ENCODE results near the gene NID2. TPM values are rescaled to one million over a fixed set of nuclear protein-coding genes. Genes with fewer than 3 reads are reported as not detected.

Gene NID2
- total and polyA plus RNA-seq, 3 donors from 2014 or later: 5.3 to 10.6 (median 8.1) TPM

DNA sequence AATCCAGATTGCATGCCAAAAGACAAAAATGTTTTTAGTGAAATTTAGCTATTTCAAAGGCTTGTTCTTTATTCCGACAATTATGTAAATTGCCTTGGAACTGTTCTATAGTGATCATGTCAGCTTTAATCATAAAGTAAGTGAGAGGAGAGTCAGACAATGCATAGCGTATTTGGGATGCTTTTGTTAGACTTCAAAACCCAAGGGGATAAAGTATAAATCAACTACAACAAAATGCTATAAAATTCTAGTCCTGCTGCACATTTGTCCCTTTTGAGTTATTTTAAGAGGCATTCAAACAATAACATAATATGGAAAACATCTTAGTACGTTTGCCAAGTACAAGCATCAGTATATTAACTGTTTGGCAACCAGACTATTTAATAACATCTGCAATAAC is 68.2 kb downstream of the NID2 start:
- Histone ChIP-seq H3K9me3 (no peaks in the 10 kb centered on the region), H3K36me3 (ENCODE audit: low read depth, missing control alignments) (no peaks in the 10 kb centered on the region), H3K27me3 (no peaks in the 10 kb centered on the region), H3K4me1 (peaks cover 16% of the 10 kb centered on the region), H3K4me3 (no peak overlapping the region), H3K27ac (no peak overlapping the region)
- no peak for DNase-seq
- no peak for TF ChIP-seq CTCF (IDR thresholded peaks at IDR 0.05)
- intact Hi-C loops (cut with DNase I; ENCODE audit: low total_unique reads): no loop called here
- WGBS, 2 donors: 77 to 86% methylated on average over 3 of the region's 3 CpGs

DNA sequence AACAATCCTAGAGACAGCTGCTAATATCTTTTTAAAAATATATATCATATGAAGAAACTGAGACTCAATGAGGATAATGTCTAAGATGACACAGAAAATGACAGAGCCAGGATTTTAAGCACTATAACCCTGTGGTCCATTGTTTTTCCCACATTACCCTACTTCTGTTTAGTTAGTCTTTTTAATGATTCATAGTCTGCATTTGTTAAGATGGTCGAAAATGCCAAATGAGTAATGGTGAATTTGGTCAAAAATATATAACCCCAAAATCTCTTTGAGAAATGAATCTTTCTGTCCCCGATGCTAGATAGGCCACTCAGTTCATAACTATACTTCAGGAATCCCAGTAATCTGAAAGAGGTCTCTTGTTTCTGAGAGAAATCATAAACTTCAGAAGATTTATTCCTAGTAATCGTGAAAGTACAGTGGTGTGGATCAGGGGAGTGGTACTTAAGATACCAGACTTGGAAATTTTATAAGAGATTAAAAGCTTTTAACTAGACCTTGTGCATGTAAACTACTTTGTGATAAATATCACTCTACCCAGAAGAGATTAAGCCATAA is 68.8 kb downstream of the NID2 start:
- Histone ChIP-seq H3K9me3 (no peaks in the 10 kb centered on the region), H3K4me3 (no peak overlapping the region), H3K36me3 (ENCODE audit: low read depth, missing control alignments) (no peaks in the 10 kb centered on the region), H3K27me3 (no peaks in the 10 kb centered on the region), H3K27ac (no peak overlapping the region), H3K4me1 (peaks cover 16% of the 10 kb centered on the region)
- WGBS, 2 donors: 73 to 80% methylated on average over 3 of the region's 3 CpGs
- no peak for DNase-seq
- TF ChIP-seq POLR2A (IDR thresholded peaks at IDR 0.05): no peak
- TF ChIP-seq CTCF (IDR thresholded peaks at IDR 0.05): no peak
- intact Hi-C loops (cut with DNase I; ENCODE audit: low total_unique reads): no loop called here

DNA sequence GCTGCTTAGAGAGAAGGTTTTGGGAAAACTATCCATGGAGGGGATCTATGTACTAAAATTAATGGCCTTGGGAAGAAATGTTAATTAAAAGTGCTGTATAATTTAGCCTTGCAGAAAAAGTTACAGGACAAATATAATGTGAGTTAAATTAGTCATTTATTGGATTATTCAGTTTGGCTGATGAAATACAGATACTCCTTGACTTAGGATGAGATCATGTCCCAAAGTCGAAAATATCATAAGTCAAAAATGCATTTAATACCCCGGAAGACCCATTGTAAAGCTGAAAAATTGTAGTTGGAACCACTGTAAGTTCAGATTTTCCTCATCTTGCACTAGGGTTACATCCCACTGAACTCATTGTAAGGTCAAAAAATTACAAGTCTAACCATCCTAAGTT is 69.8 kb downstream of the NID2 start:
- Histone ChIP-seq H3K36me3 (ENCODE audit: low read depth, missing control alignments) (no peaks in the 10 kb centered on the region), H3K27me3 (no peaks in the 10 kb centered on the region), H3K27ac (no peak overlapping the region), H3K4me1 (peaks cover 16% of the 10 kb centered on the region), H3K4me3 (no peak overlapping the region), H3K9me3 (no peaks in the 10 kb centered on the region)
- intact Hi-C loops (cut with DNase I; ENCODE audit: low total_unique reads): no loop called here
- DNase-seq: no peak
- TF ChIP-seq CTCF (IDR thresholded peaks at IDR 0.05): no peak
- TF ChIP-seq POLR2A (IDR thresholded peaks at IDR 0.05): no peak
- 85 to 95% methylated on average over 2 of the region's 2 CpGs for WGBS, 2 donors

DNA sequence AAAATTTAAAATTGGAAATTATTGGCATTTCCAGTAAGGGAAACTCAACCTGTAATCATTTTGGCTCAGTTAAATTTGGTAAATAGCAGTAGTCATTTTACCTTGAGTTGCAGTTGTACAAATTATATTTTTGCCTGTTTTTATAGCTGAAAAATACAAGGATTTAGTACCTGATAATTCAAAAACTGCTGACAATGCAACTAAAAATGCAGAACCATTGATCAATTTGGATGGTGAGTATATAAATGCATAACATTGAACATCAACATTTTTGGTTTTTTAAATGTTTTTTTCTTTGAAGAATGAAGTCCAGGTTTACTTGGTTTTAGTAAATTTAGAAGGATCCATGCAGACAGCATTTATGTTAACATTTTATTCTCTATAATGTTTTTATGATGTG is 70.5 kb downstream of the NID2 start:
- no peak overlapping the region for H3K4me3 ChIP-seq
- H3K36me3 ChIP-seq (ENCODE audit: low read depth, missing control alignments): no peaks in the 10 kb centered on the region
- DNase-seq: no peak
- H3K4me1 ChIP-seq: peaks cover 11% of the 10 kb centered on the region
- no peaks in the 10 kb centered on the region for H3K27me3 ChIP-seq
- H3K9me3 ChIP-seq: no peaks in the 10 kb centered on the region
- H3K27ac ChIP-seq: no peak overlapping the region
- intact Hi-C loops (cut with DNase I; ENCODE audit: low total_unique reads): no loop called here
- no peak for TF ChIP-seq CTCF (IDR thresholded peaks at IDR 0.05)
- no peak for TF ChIP-seq POLR2A (IDR thresholded peaks at IDR 0.05)

DNA sequence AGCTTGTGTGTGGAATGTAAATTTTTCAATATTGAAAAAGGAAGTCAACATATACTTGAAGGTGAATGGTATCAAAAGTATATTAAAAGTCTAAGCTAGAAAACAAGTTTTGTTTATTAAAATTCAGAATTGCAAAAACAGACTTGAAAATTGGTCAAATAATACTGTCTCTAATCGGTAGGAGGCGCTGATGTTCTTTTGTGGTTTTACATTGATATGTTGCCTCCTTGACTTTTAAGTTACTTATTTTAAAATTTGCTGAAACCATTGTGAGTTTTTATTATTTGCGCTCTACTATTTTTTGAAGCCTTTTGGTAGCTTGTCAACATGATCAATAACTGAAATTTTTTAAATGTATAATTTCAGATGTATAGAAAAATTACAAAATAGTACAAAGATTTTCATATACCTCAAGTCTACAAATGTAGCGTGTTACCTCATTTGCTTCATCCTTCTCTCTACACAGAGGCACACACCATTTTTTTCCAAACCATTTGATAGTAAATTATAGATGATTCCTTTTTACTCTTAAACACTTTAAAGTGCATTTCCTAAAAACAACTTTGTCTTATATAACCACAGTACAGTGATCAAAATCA is 72.6 kb downstream of the NID2 start:
- peaks cover 5% of the 10 kb centered on the region for H3K4me1 ChIP-seq
- H3K9me3 ChIP-seq: no peaks in the 10 kb centered on the region
- TF ChIP-seq POLR2A (IDR thresholded peaks at IDR 0.05) (no peak), CTCF (IDR thresholded peaks at IDR 0.05) (peak; percentile 29 to 56 (median 37))
- 52 to 63% methylated on average over 4 of the region's 4 CpGs for WGBS, 2 donors
- no peak for DNase-seq
- no peak overlapping the region for H3K27ac ChIP-seq
- no peak overlapping the region for H3K4me3 ChIP-seq
- no peaks in the 10 kb centered on the region for H3K27me3 ChIP-seq
- intact Hi-C loops (cut with DNase I; ENCODE audit: low total_unique reads): no loop called here
- no peaks in the 10 kb centered on the region for H3K36me3 ChIP-seq (ENCODE audit: low read depth, missing control alignments)

All from testis (tissue), 3 donors.